GM12873 (cell line): ENCODE measurements around the gene SIPA1.

Experiments
- CTCF ChIP-seq: IDR thresholded peaks from 2 replicates; pipeline ENCODE4 v1.5.1; 2012; ENCODE audit warnings: low read depth, mild to moderate bottlenecking, moderate library complexity, low read length, control low read depth; ENCODE audit not compliant: insufficient read depth; ENCODE audit errors: missing control alignments

The SIPA1 gene

GRCh38 chr11:65650547-65651338 lies 12.8 kb downstream of the SIPA1 start:
- TF ChIP-seq CTCF = no peak

GRCh38 chr11:65651339-65651588 lies 13.4 kb downstream of the SIPA1 start:
- no peak for TF ChIP-seq CTCF

DNA sequence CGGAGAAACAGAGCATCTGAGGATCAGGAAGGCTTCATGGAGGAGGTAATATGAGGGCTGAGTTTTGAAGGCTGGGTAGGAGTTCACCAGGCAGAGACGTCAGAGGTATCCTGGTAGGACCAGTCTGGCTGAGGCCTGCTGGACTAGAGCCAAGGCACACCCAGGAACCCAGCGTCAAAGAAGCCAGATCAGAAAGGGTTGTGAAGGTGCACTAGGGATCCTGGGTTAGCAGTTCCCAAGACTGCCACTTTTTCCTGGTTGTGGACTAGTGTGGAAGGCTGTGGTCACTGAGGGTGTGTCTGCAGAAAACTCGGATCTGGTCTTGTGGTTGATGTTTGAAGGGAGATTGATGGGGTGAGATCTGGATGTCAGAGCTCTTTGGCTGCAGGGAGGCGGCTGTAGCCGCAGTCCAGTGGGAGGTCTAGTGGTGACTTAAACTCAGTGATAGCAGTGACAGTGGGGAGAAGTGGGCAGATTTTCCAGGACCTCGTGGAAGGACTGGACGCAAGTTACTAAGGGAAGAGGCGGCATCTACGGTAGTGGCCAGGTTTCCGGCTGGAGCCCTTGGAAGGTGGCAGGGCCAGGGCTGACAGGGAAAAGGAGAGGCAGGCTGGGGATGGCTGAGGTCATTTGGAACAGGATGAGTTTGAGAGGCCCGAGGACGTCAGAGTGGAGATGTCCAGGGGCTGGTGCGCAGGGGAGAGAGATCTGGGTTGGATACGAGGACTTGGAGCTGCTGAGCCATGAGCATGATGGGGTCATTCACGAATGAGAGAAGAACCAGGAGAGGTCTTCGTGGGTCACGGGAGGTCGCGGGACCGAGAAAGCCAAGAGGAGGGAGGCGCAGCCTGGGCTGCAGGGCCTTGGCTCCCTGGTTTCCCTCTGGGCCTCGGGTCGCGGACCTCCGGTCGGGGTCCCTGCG lies 13.9 kb downstream of the SIPA1 start:
- TF ChIP-seq CTCF = no peak

GRCh38 chr11:65652511-65653228 lies 14.8 kb downstream of the SIPA1 start:
- TF ChIP-seq CTCF = no peak

DNA sequence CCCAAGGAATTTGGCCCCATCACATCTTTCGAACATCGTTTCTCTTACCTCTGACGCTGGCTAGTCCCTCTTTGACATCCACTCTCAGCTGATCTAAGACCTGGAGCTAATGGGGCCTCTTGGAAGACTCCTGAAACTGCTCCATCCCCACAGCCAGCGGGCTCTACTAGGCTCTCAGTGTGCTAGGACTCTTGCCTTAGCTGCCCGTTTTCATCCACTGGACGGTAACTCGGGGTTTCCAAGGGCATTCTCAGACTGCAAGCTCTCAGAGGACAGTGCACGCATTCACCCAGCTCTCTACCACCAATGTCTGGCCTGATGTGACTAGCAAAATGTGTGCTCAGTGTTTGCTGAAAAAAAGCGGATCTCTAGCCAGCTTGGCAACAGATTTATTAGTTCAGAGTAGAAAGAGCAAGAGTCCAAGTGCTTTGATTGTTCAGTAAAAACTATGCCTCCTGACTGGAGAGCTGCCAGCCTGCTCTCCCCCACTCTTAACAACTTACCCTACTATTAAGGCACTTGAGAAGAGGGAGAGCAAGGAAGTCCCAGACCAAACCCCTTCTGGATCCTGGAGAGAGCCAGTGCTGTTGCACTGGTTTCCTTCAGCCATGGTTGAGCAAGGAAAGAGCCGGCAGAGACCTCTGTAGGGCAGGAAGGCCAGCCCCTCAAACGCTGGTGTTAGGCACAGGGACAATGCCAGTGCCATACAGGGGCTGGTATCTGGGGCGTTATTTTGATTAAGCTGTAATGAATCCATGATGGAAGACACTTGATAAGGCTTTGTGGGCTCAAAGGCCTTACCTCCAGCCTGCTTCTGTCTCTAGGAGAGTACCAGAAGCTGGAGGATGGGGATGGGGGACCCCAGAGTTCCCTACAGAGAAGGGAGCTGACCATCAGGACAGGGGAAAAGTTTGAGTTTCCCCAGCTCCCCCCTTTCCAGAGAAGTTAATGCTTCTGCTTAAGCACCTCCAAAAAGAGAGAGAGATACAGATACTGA lies 15.6 kb downstream of the SIPA1 start:
- no peak for TF ChIP-seq CTCF

DNA sequence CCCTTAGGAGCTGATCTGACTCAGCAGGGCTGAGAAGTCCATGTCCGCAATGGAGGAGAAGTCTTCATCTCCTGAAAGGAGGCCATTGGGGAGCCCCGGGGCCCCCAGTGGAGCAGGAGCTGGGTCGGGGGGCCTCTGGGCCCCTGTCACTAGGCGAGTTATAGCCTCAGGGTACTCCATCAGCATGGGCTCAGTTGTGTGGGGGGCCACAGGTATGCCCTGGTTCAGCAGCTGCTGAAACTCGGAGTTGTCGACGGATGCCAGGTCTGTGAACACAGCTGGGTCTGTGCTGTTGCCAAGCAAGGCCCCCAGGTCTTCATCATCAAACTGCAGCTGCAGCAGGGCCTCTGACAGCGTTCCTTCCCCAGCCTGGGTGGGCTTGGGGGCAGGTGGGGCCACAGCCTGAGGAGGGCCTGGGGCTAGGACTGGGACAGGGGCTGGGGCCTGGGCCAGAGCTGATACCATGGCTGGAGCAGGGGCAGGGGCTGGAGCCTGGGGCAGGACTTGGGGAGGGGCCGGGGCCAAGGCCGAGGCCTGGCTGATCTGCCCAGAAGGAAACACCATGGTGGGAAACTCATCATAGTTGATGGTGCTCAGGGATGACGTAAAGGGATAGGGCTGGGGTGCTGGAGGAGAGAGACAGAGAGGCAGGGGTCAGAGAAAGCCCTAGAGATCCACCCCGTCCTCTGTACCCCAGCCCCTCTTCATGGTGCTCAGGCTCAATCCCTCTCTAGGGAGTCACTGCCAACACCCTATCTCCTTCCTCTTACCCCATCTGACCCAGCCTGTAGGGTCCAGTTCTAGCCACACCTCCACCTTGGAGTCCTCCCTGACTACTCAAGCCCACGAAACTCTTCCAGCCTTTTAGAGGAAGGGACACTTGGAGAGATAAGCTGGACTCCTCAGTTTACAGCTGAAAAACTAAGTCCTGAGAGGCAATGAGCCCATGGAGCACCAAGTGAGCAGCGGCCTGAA lies 16.8 kb downstream of the SIPA1 start:
- TF ChIP-seq CTCF = no peak
